Measurements from ENCODE around the gene SPDL1.

DNA sequence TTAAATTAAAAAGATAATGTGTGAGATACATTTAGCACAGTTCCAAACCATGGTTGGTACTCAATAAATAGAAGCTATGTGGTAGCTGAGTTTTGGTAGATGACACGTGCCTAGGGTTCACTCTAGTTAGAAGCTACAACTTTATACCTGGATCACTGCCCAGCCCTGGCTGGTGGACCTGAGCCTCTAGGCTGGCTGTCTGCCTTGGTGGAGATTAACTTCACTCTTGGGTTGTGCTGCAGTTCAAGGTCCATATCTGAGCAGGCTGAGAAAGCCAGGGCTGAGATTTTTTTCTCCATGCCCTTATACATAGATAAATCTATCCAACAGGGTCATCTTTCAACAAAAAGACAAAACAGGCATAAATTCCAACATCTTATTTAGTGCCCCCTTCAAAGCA, 44.6 kb upstream of the SPDL1 start:
- TF ChIP-seq, protein P1, sequence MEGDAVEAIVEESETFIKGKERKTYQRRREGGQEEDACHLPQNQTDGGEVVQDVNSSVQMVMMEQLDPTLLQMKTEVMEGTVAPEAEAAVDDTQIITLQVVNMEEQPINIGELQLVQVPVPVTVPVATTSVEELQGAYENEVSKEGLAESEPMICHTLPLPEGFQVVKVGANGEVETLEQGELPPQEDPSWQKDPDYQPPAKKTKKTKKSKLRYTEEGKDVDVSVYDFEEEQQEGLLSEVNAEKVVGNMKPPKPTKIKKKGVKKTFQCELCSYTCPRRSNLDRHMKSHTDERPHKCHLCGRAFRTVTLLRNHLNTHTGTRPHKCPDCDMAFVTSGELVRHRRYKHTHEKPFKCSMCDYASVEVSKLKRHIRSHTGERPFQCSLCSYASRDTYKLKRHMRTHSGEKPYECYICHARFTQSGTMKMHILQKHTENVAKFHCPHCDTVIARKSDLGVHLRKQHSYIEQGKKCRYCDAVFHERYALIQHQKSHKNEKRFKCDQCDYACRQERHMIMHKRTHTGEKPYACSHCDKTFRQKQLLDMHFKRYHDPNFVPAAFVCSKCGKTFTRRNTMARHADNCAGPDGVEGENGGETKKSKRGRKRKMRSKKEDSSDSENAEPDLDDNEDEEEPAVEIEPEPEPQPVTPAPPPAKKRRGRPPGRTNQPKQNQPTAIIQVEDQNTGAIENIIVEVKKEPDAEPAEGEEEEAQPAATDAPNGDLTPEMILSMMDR (conservative IDR thresholded peaks at IDR 0.05; ENCODE audit: low read depth, low read length), result no peak
- TF ChIP-seq POLR2A (IDR thresholded peaks at IDR 0.05; ENCODE audit: low read depth, low read length), result no peak
- TF ChIP-seq SMC3 (IDR thresholded peaks at IDR 0.05; ENCODE audit: low read depth, low read length), result no peak
- TF ChIP-seq, protein P2, sequence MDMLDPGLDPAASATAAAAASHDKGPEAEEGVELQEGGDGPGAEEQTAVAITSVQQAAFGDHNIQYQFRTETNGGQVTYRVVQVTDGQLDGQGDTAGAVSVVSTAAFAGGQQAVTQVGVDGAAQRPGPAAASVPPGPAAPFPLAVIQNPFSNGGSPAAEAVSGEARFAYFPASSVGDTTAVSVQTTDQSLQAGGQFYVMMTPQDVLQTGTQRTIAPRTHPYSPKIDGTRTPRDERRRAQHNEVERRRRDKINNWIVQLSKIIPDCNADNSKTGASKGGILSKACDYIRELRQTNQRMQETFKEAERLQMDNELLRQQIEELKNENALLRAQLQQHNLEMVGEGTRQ (IDR thresholded peaks at IDR 0.05; ENCODE audit: low read depth, low read length), result no peak
- no peak for TF ChIP-seq MAZ (IDR thresholded peaks at IDR 0.05; ENCODE audit: borderline replicate concordance, low read depth, low read length)
- TF ChIP-seq RAD21 (IDR thresholded peaks at IDR 0.05; ENCODE audit: low read length), result no peak

Data from IMR-90 (cell line).